G401 (cell line): ENCODE measurements around the gene VTI1A. TPM values are rescaled to one million over a fixed set of nuclear protein-coding genes. Genes with fewer than 3 reads are reported as not detected.
"Not testable (repeated sequence)": the region's sequence is repeated elsewhere in the genome, so short reads cannot be mapped to it uniquely, and the experiment has no call there.

Source experiments
- DNase-seq: peaks from one replicate; pipeline ENCODE4 v3.0.0-alpha.2; 2015; ENCODE audit warnings: low spot score
- in situ Hi-C: cut with HindIII; loops from 2 replicates; pipeline ENCODE4 v1.10.0; 2016; ENCODE audit warnings: low sequenced_read_pairs, mixed read lengths
- total RNA-seq: library from RNA; depleted of rRNA; stranded (reverse); fragments of >200 nt; shearing (Covaris generic); gene quantifications from 2 replicates; pipeline ENCODE4 v1.2.3, GENCODE V29; 2014; rRNA removed

VTI1A gene
- total RNA-seq, 1 experiment from 2014 or later, result 30.5 TPM

- in situ Hi-C loops, result no loop called here
- no peak for DNase-seq
Observed at GRCh38 chr10:112848868-112849430, 401.9 kb downstream of the VTI1A start.

- in situ Hi-C loops, result no loop called here
- no peak for DNase-seq
Observed at GRCh38 chr10:112849546-112849945, 402.5 kb downstream of the VTI1A start.

- DNase-seq, result no peak
- in situ Hi-C loops, result no loop called here
Observed at GRCh38 chr10:112851181-112851580, 404.2 kb downstream of the VTI1A start.

DNA sequence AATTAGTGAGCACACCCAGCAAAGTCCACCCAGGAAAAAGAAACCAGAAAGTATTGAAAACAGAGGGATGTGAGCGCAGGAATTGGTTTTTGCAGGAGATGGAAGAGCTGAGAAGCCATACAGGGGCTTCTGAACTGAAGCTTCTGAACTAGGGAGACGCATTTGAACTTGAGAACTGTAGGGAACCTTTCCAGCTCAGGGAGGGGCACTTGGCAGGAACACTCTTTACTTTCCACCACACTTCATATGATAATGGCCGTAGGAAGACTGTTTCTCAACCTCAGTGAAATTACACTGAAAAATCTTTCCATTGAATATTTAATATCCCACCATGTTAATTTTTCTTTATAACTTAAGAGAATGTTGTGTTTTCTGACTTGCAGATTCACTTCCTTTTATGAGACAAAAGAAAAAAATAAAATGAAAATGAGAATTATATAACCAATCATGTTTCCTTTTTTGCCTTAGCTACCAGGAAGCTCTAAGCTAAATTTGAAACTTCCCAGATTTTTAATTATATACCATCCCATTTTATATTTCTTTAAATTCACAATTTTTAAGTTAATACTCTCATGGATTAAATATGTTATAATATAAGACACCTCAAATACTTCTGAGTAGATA, 404.7 kb downstream of the VTI1A start:
- DNase-seq, result no peak
- in situ Hi-C loops, result no loop called here

DNA sequence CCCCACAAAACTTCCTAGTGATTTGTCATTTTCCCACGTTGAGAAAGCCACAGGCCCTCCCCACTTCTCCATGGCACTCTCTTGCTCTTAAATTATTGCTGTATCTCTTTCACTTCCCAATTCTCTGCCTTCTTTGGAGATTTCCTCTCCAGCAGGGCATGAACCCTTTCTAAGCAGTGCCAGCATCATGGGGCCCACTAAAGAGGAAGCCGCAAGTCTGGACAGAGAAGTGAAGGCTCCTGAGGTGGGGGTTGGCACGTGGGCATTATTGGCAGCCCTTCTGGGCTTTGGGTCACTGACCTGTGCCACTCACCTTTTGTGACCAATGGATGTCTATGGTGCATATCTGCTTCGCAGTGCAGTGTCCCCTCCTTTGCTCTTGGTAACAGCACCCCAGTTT, 405.3 kb downstream of the VTI1A start:
- in situ Hi-C loops, result no loop called here
- no peak for DNase-seq

- in situ Hi-C loops, result no loop called here
- no peak for DNase-seq
Observed at GRCh38 chr10:112855134-112855533, 408.1 kb downstream of the VTI1A start.

DNA sequence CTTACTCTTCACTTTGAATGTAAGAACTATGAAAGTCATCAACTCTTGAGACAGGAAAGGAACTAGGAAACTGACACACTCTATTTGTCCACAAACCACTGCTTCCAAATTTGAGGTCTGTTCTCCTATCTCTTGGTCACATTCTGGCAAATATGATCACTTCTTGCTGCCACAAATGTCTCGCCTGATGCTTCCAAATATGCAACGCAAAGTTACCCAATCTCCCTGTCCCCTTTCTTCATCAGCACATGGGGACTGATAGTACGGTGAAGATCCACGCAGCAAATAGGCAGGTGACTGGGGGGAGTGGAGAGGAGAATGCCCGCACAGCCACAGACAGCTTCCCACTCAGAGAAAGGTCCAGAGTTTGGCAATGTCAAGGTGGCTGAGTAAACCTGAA, 410.5 kb downstream of the VTI1A start:
- DNase-seq, result no peak
- in situ Hi-C loops, result no loop called here

DNA sequence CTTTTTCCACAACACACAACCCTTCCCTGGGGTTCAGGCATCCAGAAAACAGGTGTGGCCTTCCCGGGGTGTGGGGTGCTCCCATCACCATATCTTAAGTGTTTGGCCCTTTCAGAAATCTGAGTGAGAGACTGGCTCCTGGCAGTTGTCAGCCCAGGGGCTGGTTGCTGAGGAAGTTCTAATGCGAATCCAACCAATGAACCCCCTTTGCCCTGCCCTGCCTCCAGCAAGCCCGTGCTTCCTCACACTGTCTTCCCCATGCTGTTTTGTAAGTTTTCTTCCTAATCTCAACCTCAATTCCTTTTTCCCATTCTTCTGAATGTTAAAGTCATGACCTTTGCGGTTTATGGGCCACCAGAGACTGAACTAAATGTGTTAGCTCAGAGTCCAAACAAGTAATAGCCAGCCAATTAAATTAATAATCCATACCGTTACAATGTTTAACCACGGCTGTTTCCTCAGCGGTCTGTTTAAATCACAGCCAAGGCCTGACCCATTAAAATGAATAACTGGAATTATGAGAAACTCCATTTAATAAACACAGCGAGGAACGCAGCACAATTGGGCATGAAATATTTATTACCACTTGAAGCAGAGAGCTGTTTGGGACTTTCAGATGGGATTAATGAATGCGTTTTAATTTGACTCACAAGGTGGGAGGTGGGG, 412.1 kb downstream of the VTI1A start:
- in situ Hi-C loops, result no loop called here
- DNase-seq, result no peak

DNA sequence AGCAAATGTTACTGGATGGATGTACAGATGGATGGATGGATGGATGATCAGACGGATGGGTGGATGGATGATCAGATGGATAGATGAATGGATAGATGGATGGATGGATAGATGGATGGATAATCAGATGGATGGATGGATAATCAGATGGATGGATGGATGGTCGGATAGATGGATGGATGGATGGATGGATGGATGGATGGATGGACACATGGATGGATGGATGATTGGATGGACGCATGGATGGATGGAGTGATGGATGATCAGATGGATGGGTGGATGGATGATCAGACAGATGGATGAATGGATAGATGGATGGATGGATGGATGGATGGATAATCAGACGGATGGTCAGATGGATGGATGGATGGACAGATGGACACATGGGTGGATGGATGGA, 412.8 kb downstream of the VTI1A start:
- in situ Hi-C loops, result no loop called here
- DNase-seq, result no peak

DNA sequence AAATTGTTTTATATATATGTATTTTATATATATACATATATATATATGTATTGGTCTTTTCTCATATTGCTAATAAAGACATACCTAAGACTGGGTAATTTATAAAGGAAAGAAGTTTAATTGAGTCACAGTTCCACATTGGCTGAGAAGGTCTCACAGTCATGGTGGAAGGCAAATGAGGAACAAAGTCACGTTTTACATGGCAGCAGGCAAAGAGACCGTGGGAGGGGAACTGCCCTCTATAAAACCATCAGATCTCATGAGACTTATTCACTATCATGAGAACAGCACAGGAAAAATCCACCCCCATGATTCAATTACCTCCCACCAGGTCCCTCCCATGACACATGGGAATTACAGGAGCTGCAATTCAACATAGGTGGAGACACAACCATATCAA, 416.4 kb downstream of the VTI1A start:
- in situ Hi-C loops, DNase-seq: not testable (repeated sequence)

Other genes starting within 250 kb of the VTI1A start
- gene TECTB, start 163.8 kb upstream of the VTI1A start, total RNA-seq, result not detected in 2 replicates
- 0.81 TPM in 1 of 2 replicates, not detected in the other for gene ACSL5, start 73.1 kb upstream of the VTI1A start, total RNA-seq
- 18.3 and 23.3 TPM in 2 replicates for gene ZDHHC6, start 301 bp upstream of the VTI1A start, total RNA-seq